H1 (cell line): ENCODE measurements around the gene C1orf174. TPM values are rescaled to one million over a fixed set of nuclear protein-coding genes. Genes with fewer than 3 reads are reported as not detected.

Experiments
- BCL11A ChIP-seq, 2 experiments: IDR thresholded peaks; one replicate each; pipeline ENCODE4 v1.6.1; 2011; ENCODE audit warnings: low read depth in 2 of 2, low read length in 2 of 2, mild to moderate bottlenecking in 2 of 2
- CBX8 ChIP-seq: fragments of 300-800, 300-1000 bp; sonication (generic); IDR thresholded peaks from 2 replicates; pipeline ENCODE4 v1.7.1; 2016; ENCODE audit warnings: low read depth, low read length, borderline replicate concordance
- CEBPB ChIP-seq: IDR thresholded peaks from 2 replicates; pipeline ENCODE4 v1.6.1; 2012; ENCODE audit warnings: low read depth, low read length
- EGR1 ChIP-seq: IDR thresholded peaks from 2 replicates; pipeline ENCODE4 v1.6.1; 2011; ENCODE audit warnings: low read depth, low read length, borderline replicate concordance
- EZH2 ChIP-seq: fragments of 200-600 bp; sonication (generic); IDR thresholded peaks from 2 replicates; pipeline ENCODE4 v1.7.1; 2012; ENCODE audit warnings: low read depth, mild to moderate bottlenecking, moderate library complexity, low read length, inconsistent platforms; ENCODE audit not compliant: severe bottlenecking
- HDAC2 ChIP-seq, 2 experiments: fragments of 300-600 bp in 1 of 2; sonication (generic) in 1 of 2; IDR thresholded peaks; 2 replicates each; pipeline ENCODE4 v1.6.1; 2011 to 2012; ENCODE audit warnings: low read depth in 2 of 2, low read length in 2 of 2, mild to moderate bottlenecking in 2 of 2, moderate library complexity in 2 of 2, borderline replicate concordance in 1 of 2, inconsistent platforms in 1 of 2
- HDAC6 ChIP-seq: IDR thresholded peaks from one replicate; pipeline ENCODE4 v1.7.1; 2012; ENCODE audit warnings: low read depth, mild to moderate bottlenecking, inconsistent platforms, low read length, moderate library complexity
- JUN ChIP-seq: IDR thresholded peaks from 2 replicates; pipeline ENCODE4 v1.6.1; 2011; ENCODE audit warnings: low read depth, mild to moderate bottlenecking, improper control_type of control experiment, low read length
- KDM5A ChIP-seq: fragments of 200-600 bp; IDR thresholded peaks from 2 replicates; pipeline ENCODE4 v1.7.1; 2012; ENCODE audit warnings: mild to moderate bottlenecking, low read length, inconsistent platforms, mixed read lengths
- MAFK ChIP-seq: IDR thresholded peaks from 2 replicates; pipeline ENCODE4 v1.6.1; 2012; ENCODE audit warnings: low read depth, mild to moderate bottlenecking, improper control_type of control experiment, low read length
- NANOG ChIP-seq: IDR thresholded peaks from 2 replicates; pipeline ENCODE4 v1.6.1; 2011; ENCODE audit warnings: low read length, low read depth, mild to moderate bottlenecking, inconsistent platforms; ENCODE audit not compliant: insufficient read depth, poor library complexity, severe bottlenecking
- PHF8 ChIP-seq: fragments of 200-600 bp; sonication (generic); conservative IDR thresholded peaks from 2 replicates; pipeline ENCODE4 v1.7.1; 2012; ENCODE audit warnings: low read depth, mild to moderate bottlenecking, inconsistent platforms, low read length, moderate library complexity
- POLR2A ChIP-seq, 2 experiments: IDR thresholded peaks; 1 replicate in 1 of 2; 2 replicates in 1 of 2; pipeline ENCODE4 v1.6.1; 2011; ENCODE audit warnings: low read depth in 2 of 2, low read length in 2 of 2, mild to moderate bottlenecking in 2 of 2; ENCODE audit errors: control extremely low read depth in 1 of 2
- RBBP5 ChIP-seq: IDR thresholded peaks from 2 replicates; pipeline ENCODE4 v1.7.1; 2012; ENCODE audit warnings: low read depth, mild to moderate bottlenecking, inconsistent platforms, low read length, moderate library complexity, borderline replicate concordance
- RXRA ChIP-seq: IDR thresholded peaks from 2 replicates; pipeline ENCODE4 v1.6.1; 2011; ENCODE audit warnings: low read depth, mild to moderate bottlenecking, low read length, moderate library complexity; ENCODE audit not compliant: insufficient read depth
- SIRT6 ChIP-seq: IDR thresholded peaks from one replicate; pipeline ENCODE4 v1.7.1; 2012; ENCODE audit warnings: low read length, inconsistent platforms
- SIX5 ChIP-seq: IDR thresholded peaks from 2 replicates; pipeline ENCODE4 v1.6.1; 2011; ENCODE audit warnings: mild to moderate bottlenecking, low read depth, low read length
- SP1 ChIP-seq: IDR thresholded peaks from 2 replicates; pipeline ENCODE4 v1.6.1; 2011; ENCODE audit warnings: low read depth, low read length
- SP2 ChIP-seq: IDR thresholded peaks from 2 replicates; pipeline ENCODE4 v1.6.1; 2012; ENCODE audit warnings: mild to moderate bottlenecking, low read length, inconsistent platforms
- SP4 ChIP-seq: IDR thresholded peaks from 2 replicates; pipeline ENCODE4 v1.6.1; 2012; ENCODE audit warnings: low read length, inconsistent platforms
- SRF ChIP-seq: IDR thresholded peaks from 2 replicates; pipeline ENCODE4 v1.6.1; 2011; ENCODE audit warnings: mild to moderate bottlenecking, low read depth, low read length, moderate library complexity
- TAF7 ChIP-seq: optimal IDR thresholded peaks from 2 replicates; pipeline ENCODE3; 2011; ENCODE audit warnings: low read depth, mild to moderate bottlenecking, inconsistent platforms, low read length, moderate library complexity, borderline replicate concordance
- TBP ChIP-seq: IDR thresholded peaks from 2 replicates; pipeline ENCODE4 v1.6.1; 2011; ENCODE audit warnings: low read depth, low read length, improper control_type of control experiment
- TEAD4 ChIP-seq: IDR thresholded peaks from 2 replicates; pipeline ENCODE4 v1.6.1; 2012; ENCODE audit warnings: low read depth, low read length, inconsistent platforms, mixed read lengths
- YY1 ChIP-seq: IDR thresholded peaks from 2 replicates; pipeline ENCODE4 v1.6.1; 2011; ENCODE audit warnings: low read depth, mild to moderate bottlenecking, low read length
- polyA plus RNA-seq, 7 experiments: library from polyadenylated mRNA; depleted of rRNA in 3 of 7; stranded (reverse) in 5 of 7; unstranded in 2 of 7; fragments of >200 nt in 5 of 7; fragments of 200-250 nt in 2 of 7; gene quantifications; 1 replicate in 5 of 7; 2 replicates in 1 of 7; 4 replicates in 1 of 7; pipeline versions ENCODE4 v1.2.1 to v1.2.3, GENCODE V29; 2011 to 2013; ENCODE audit warnings: missing spikeins in 2 of 7, mixed read lengths in 2 of 7
- total RNA-seq: library from RNA; stranded (reverse); fragmentation: NEBNext Ultra II Directional; extraction: Animal tissue kit (Norgen Biotek cat#: 25700); gene quantifications from 2 replicates; pipeline ENCODE4 v1.2.1, GENCODE V29; 2021
- TF ChIP-seq, protein P1 (sequence below): IDR thresholded peaks from 2 replicates; pipeline ENCODE4 v1.6.1; 2012; ENCODE audit warnings: inconsistent platforms

Gene C1orf174
- total and polyA plus RNA-seq, 2 of the 8 experiments (the other 6 are each of a cell fraction or from before 2014, with no cell fraction given) = 28.4 to 32.4 TPM

DNA sequence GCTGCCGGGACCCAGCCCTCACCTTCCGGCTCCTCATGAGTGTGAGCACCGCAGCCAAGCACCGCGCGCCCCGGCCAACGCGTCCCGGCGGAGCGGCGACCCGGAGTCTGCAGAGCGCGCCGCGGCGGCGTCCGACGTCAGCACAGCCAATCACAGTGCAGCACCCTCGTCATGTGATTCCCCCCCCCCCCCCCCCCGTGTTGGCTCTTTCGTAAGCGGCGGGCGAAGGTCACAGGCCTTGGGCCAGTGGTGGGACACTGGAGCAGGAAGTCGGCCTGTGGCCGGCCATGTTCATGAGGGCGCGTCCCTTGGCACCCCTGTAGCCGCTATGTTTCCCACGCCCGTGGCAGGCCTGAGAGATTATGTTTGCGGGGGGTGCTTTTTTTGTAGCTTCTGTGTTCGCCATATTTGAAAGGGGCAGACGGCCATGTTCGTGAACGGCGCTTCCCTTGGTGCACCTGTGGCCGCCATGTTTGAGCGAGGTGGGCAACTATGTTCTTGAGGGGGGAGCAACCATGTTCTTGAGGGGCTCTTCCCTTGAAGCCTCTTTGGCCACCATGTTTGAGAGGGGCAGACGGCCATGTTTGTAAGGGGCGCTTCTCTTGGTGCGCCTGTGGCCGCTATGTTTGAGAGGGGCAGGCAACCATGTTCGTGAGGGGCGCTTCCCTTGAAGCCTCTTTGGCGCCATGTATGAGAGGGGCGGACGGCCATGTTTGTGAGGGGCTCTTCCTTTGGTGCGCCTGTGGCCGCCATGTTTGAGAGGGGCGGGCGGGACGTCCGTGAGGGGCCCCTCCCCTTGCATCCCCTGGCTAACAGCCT lies at the start of gene C1orf174 (continued):
- TF ChIP-seq NANOG (no peak), HDAC6 (no peak), SRF (no peak), EZH2 (no peak), YY1 (peak; percentile 99), SP1 (no peak), TAF7 (peak; percentile 86), MAFK (no peak), HDAC2 (IDR thresholded peaks at IDR 0.05; ENCODE audit: borderline replicate concordance in 1 of 2, low read depth in 2 of 2, low read length in 2 of 2) (peak in 1 of 2 experiments; percentile 76; a peak in 3 of 4 replicates), TBP (peak; percentile 78), PHF8 (peak; percentile 85), RBBP5 (no peak; the same call in 1 of the 2 replicates), EGR1 (no peak), RXRA (no peak), SIRT6 (no peak), CBX8 (no peak), SP4 (no peak), CEBPB (peak; percentile 72), SIX5 (peak; percentile 82), SP2 (no peak), JUN (no peak), POLR2A (IDR thresholded peaks at IDR 0.05; ENCODE audit: control extremely low read depth in 1 of 2, low read depth in 2 of 2, low read length in 2 of 2) (peak; percentile 63 to 70; a peak in 2 of 3 replicates), KDM5A (no peak), TEAD4 (no peak), BCL11A (IDR thresholded peaks at IDR 0.05; ENCODE audit: low read depth in 2 of 2, low read length in 2 of 2) (no peak)
- TF ChIP-seq, protein P1, sequence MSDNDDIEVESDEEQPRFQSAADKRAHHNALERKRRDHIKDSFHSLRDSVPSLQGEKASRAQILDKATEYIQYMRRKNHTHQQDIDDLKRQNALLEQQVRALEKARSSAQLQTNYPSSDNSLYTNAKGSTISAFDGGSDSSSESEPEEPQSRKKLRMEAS = peak; percentile 61; the same call in 1 of the 2 replicates
